Liver (tissue), 3 donors: ENCODE data around the gene SOWAHA.

Experiments used
- CTCF ChIP-seq: fragments of 150-350 bp; IDR thresholded peaks from 2 replicates; pipeline ENCODE4 v1.5.1; 2017; ENCODE audit warnings: improper control_type of control experiment, low read depth, low read length; ENCODE audit not compliant: missing input control
- EGR1 ChIP-seq, 2 donors: IDR thresholded peaks; 2 replicates each; pipeline ENCODE4 v1.6.1; 2016 to 2018; ENCODE audit warnings: antibody characterized with exemption in 2 of 2, low read depth in 2 of 2
- FOXA1 ChIP-seq: IDR thresholded peaks from 2 replicates; pipeline ENCODE4 v1.6.1; 2016; ENCODE audit warnings: antibody characterized with exemption
- GABPA ChIP-seq, 2 donors: IDR thresholded peaks in 1 of 2; conservative IDR thresholded peaks in 1 of 2; 2 replicates each; pipeline ENCODE4 v1.6.1; 2016; ENCODE audit warnings: antibody characterized with exemption in 2 of 2, mild to moderate bottlenecking in 1 of 2, moderate library complexity in 1 of 2
- JUND ChIP-seq, 2 donors: IDR thresholded peaks; 2 replicates each; pipeline ENCODE4 v1.6.1; 2016; ENCODE audit warnings: antibody characterized with exemption in 2 of 2
- MAX ChIP-seq: IDR thresholded peaks from 2 replicates; pipeline ENCODE4 v1.6.1; 2016; ENCODE audit warnings: antibody characterized with exemption
- RAD21 ChIP-seq, 2 donors: IDR thresholded peaks; 2 replicates each; pipeline ENCODE4 v1.6.1; 2016; ENCODE audit warnings: antibody characterized with exemption in 2 of 2, mild to moderate bottlenecking in 2 of 2
- REST ChIP-seq: IDR thresholded peaks from 2 replicates; pipeline ENCODE4 v1.6.1; 2016; ENCODE audit warnings: antibody characterized with exemption, mild to moderate bottlenecking
- SP1 ChIP-seq: IDR thresholded peaks from 2 replicates; pipeline ENCODE4 v1.6.1; 2018; ENCODE audit warnings: antibody characterized with exemption, mild to moderate bottlenecking
- YY1 ChIP-seq: IDR thresholded peaks from 2 replicates; pipeline ENCODE4 v1.6.1; 2016; ENCODE audit warnings: antibody characterized with exemption, mild to moderate bottlenecking
- TF ChIP-seq, protein P1 (sequence below): IDR thresholded peaks from 2 replicates; pipeline ENCODE4 v1.6.1; 2016; ENCODE audit warnings: antibody characterized with exemption
- donor health status: healthy.
- donor health status: healthy.

GRCh38 chr5:132808448-132808847 is 4.7 kb upstream of the SOWAHA start:
- TF ChIP-seq JUND (IDR thresholded peaks at IDR 0.05) (no peak), CTCF (no peak), RAD21 (IDR thresholded peaks at IDR 0.05) (no peak), SP1 (peak; percentile 41), MAX (no peak), FOXA1 (no peak), YY1 (no peak), EGR1 (IDR thresholded peaks at IDR 0.05; ENCODE audit: low read depth in 2 of 2) (no peak), GABPA (IDR thresholded peaks at IDR 0.05 in 1 of 2, conservative IDR thresholded peaks at IDR 0.05 in 1 of 2) (no peak), REST (no peak)
- TF ChIP-seq, protein P1, sequence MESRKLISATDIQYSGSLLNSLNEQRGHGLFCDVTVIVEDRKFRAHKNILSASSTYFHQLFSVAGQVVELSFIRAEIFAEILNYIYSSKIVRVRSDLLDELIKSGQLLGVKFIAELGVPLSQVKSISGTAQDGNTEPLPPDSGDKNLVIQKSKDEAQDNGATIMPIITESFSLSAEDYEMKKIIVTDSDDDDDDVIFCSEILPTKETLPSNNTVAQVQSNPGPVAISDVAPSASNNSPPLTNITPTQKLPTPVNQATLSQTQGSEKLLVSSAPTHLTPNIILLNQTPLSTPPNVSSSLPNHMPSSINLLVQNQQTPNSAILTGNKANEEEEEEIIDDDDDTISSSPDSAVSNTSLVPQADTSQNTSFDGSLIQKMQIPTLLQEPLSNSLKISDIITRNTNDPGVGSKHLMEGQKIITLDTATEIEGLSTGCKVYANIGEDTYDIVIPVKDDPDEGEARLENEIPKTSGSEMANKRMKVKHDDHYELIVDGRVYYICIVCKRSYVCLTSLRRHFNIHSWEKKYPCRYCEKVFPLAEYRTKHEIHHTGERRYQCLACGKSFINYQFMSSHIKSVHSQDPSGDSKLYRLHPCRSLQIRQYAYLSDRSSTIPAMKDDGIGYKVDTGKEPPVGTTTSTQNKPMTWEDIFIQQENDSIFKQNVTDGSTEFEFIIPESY, result no peak
